HEK293 (cell line): ENCODE data around the gene LTBP1.
"Not testable (repeated sequence)": the region's sequence is repeated elsewhere in the genome, so short reads cannot be mapped to it uniquely, and the experiment has no call there.

ENCODE experiments used
- CTCF ChIA-PET: fragments of 350-600 bp; formaldehyde crosslinking; extraction: SDS; loops from one replicate; lab custom pipeline; 2021; ENCODE audit warnings: antibody characterized with exemption; lab: Yijun Ruan, JAX
- POLR2A ChIA-PET: fragments of 300-600 bp; formaldehyde crosslinking; extraction: SDS; loops from one replicate; lab custom pipeline; 2020; ENCODE audit warnings: antibody characterized with exemption, inconsistent platforms; lab: Yijun Ruan, JAX
- H3K27ac ChIP-seq: fragments of 200-500 bp; sonication (Bioruptor generic); 2 replicates; pipeline ENCODE4 v1.5.1; 2014; ENCODE audit warnings: low read depth, low read length, control low read depth, inconsistent platforms; ENCODE audit errors: extremely low read depth
- H3K36me3 ChIP-seq, 2 experiments: fragments of 200-500 bp in 1 of 2; sonication (Bioruptor generic) in 1 of 2; 1 replicate in 1 of 2; 2 replicates in 1 of 2; pipeline ENCODE4 v1.5.1; 2014 to 2017; ENCODE audit warnings: inconsistent platforms in 2 of 2, low read length in 2 of 2; ENCODE audit not compliant: control insufficient read depth in 2 of 2, insufficient read depth in 1 of 2
- H3K4me1 ChIP-seq: fragments of 200-500 bp; sonication (Bioruptor generic); 2 replicates; pipeline ENCODE4 v1.5.1; 2014; ENCODE audit warnings: mild to moderate bottlenecking, low read length, inconsistent platforms; ENCODE audit not compliant: control insufficient read depth, insufficient read depth
- H3K4me3 ChIP-seq: 2 replicates; pipeline ENCODE4 v1.5.1; 2011; ENCODE audit warnings: low read depth, mild to moderate bottlenecking, control low read depth, low read length, moderate library complexity
- H3K9me3 ChIP-seq: fragments of 200-500 bp; sonication (Bioruptor generic); 2 replicates; pipeline ENCODE4 v1.5.1; 2014; ENCODE audit warnings: low read depth, low read length, inconsistent platforms; ENCODE audit not compliant: control insufficient read depth, insufficient read depth
- BCL11B ChIP-seq: fragments of 450-650 bp; formaldehyde crosslinking; IDR thresholded peaks from 2 replicates; pipeline ENCODE4 v1.5.1; 2016; ENCODE audit warnings: low read depth, missing biosample characterization, missing genetic modification characterization
- EGR2 ChIP-seq: fragments of 450-650 bp; formaldehyde crosslinking; IDR thresholded peaks from 2 replicates; pipeline ENCODE4 v1.5.1; 2016; ENCODE audit warnings: low read depth, missing biosample characterization, missing genetic modification characterization
- MEIS1 ChIP-seq: sonication (generic); formaldehyde crosslinking; IDR thresholded peaks from 2 replicates; pipeline ENCODE4 v1.8.1; 2022; ENCODE audit warnings: missing genetic modification reagents, mild to moderate bottlenecking, borderline replicate concordance
- PRDM1 ChIP-seq: fragments of 450-650 bp; formaldehyde crosslinking; IDR thresholded peaks from 2 replicates; pipeline ENCODE4; 2016; ENCODE audit warnings: missing biosample characterization, missing genetic modification characterization
- SCRT1 ChIP-seq: fragments of 450-650 bp; formaldehyde crosslinking; IDR thresholded peaks from 2 replicates; pipeline ENCODE4 v1.5.1; 2016; ENCODE audit warnings: missing biosample characterization, missing genetic modification characterization, borderline replicate concordance
- YY2 ChIP-seq: fragments of 450-650 bp; formaldehyde crosslinking; IDR thresholded peaks from 2 replicates; pipeline ENCODE4 v1.5.1; 2016; ENCODE audit warnings: missing biosample characterization, missing genetic modification characterization
- ZEB2 ChIP-seq: fragments of 450-650 bp; formaldehyde crosslinking; IDR thresholded peaks from 2 replicates; pipeline ENCODE4 v1.5.1; 2016; ENCODE audit warnings: missing biosample characterization, missing genetic modification characterization
- ZNF132 ChIP-seq: fragments of 450-650 bp; formaldehyde crosslinking; IDR thresholded peaks from 2 replicates; pipeline ENCODE4 v1.5.1; 2017; ENCODE audit warnings: missing biosample characterization, missing genetic modification characterization, borderline replicate concordance
- ZNF148 ChIP-seq: fragments of 450-650 bp; formaldehyde crosslinking; IDR thresholded peaks from 2 replicates; pipeline ENCODE4 v1.5.0; 2017; ENCODE audit warnings: missing biosample characterization, missing genetic modification characterization, borderline replicate concordance
- ZNF26 ChIP-seq: fragments of 450-650 bp; formaldehyde crosslinking; IDR thresholded peaks from 2 replicates; pipeline ENCODE4 v1.5.1; 2016; ENCODE audit warnings: missing biosample characterization, missing genetic modification characterization
- ZNF266 ChIP-seq: fragments of 450-650 bp; formaldehyde crosslinking; IDR thresholded peaks from 2 replicates; pipeline ENCODE4 v1.5.1; 2016; ENCODE audit warnings: missing biosample characterization, missing genetic modification characterization, low read depth
- ZNF548 ChIP-seq: fragments of 450-650 bp; formaldehyde crosslinking; IDR thresholded peaks from 2 replicates; pipeline ENCODE4 v1.5.1; 2016; ENCODE audit warnings: missing biosample characterization, missing genetic modification characterization
- ZNF621 ChIP-seq: fragments of 450-650 bp; formaldehyde crosslinking; IDR thresholded peaks from 2 replicates; pipeline ENCODE4 v1.5.1; 2017; ENCODE audit warnings: missing biosample characterization, missing genetic modification characterization
- ZNF623 ChIP-seq: fragments of 450-650 bp; formaldehyde crosslinking; IDR thresholded peaks from 2 replicates; pipeline ENCODE4 v1.5.1; 2016; ENCODE audit warnings: missing biosample characterization, missing genetic modification characterization
- ZNF624 ChIP-seq: fragments of 450-650 bp; formaldehyde crosslinking; IDR thresholded peaks from 2 replicates; pipeline ENCODE4 v1.5.1; 2017; ENCODE audit warnings: missing biosample characterization, missing genetic modification characterization
- ZNF639 ChIP-seq: fragments of 450-650 bp; formaldehyde crosslinking; IDR thresholded peaks from 2 replicates; pipeline ENCODE4 v1.5.1; 2016; ENCODE audit warnings: missing biosample characterization, missing genetic modification characterization
- ZNF664 ChIP-seq: fragments of 450-650 bp; formaldehyde crosslinking; IDR thresholded peaks from 2 replicates; pipeline ENCODE4 v1.5.1; 2016; ENCODE audit warnings: missing biosample characterization, missing genetic modification characterization
- ZNF670 ChIP-seq: fragments of 450-650 bp; formaldehyde crosslinking; IDR thresholded peaks from 2 replicates; pipeline ENCODE4 v1.5.1; 2016; ENCODE audit warnings: missing biosample characterization, missing genetic modification characterization, low read depth
- ZNF692 ChIP-seq: fragments of 450-650 bp; formaldehyde crosslinking; IDR thresholded peaks from 2 replicates; pipeline ENCODE4 v1.5.1; 2016; ENCODE audit warnings: missing biosample characterization, missing genetic modification characterization

The LTBP1 gene

GRCh38 chr2:32918774-32919173 is 28.0 kb upstream of the LTBP1 start:
- ChIA-PET CTCF (no interaction called here), POLR2A (no interaction called here)
- H3K9me3 ChIP-seq = no peaks in the 10 kb centered on the region
- H3K36me3 ChIP-seq = no peaks in the 10 kb centered on the region
- no peaks in the 10 kb centered on the region for H3K4me1 ChIP-seq
- no peak overlapping the region for H3K4me3 ChIP-seq
- TF ChIP-seq ZNF132 (no peak), ZEB2 (tag by site-specific recombination) (no peak), ZNF623 (tag by site-specific recombination) (no peak)
- no peak overlapping the region for H3K27ac ChIP-seq

- CTCF ChIA-PET = interaction anchor here (0.9 kb wide), 1 partner anchor 148 kb away, joined by 3 read pairs; no protein-coding TSS in a partner anchor
- H3K36me3 ChIP-seq, H3K4me3 ChIP-seq, H3K27ac ChIP-seq, H3K4me1 ChIP-seq, H3K9me3 ChIP-seq, POLR2A ChIA-PET: not testable (repeated sequence)
Observed at GRCh38 chr2:32919901-32920300, 26.9 kb upstream of the LTBP1 start.

GRCh38 chr2:32921486-32921885 is 25.3 kb upstream of the LTBP1 start:
- H3K36me3 ChIP-seq, H3K27ac ChIP-seq, H3K9me3 ChIP-seq, H3K4me3 ChIP-seq, CTCF ChIA-PET, H3K4me1 ChIP-seq, POLR2A ChIA-PET: not testable (repeated sequence)

- H3K4me1 ChIP-seq = no peaks in the 10 kb centered on the region
- CTCF ChIA-PET = no interaction called here
- no peak overlapping the region for H3K4me3 ChIP-seq
- TF ChIP-seq ZNF664 (tag by site-specific recombination) (no peak), ZNF639 (no peak), ZNF692 (tag by site-specific recombination) (no peak), MEIS1 (CRISPR knock-in tag) (no peak), ZNF148 (tag by site-specific recombination) (no peak), PRDM1 (tag by site-specific recombination) (no peak)
- TF ChIP-seq, all 188 proteins: peak for 0
- H3K27ac ChIP-seq = no peak overlapping the region
- no peaks in the 10 kb centered on the region for H3K36me3 ChIP-seq
- no peaks in the 10 kb centered on the region for H3K9me3 ChIP-seq
- POLR2A ChIA-PET = no interaction called here
Observed at GRCh38 chr2:32922501-32922900, 24.3 kb upstream of the LTBP1 start.

- Histone ChIP-seq H3K4me3 (no peak overlapping the region), H3K27ac (no peak overlapping the region), H3K36me3 (no peaks in the 10 kb centered on the region), H3K9me3 (no peaks in the 10 kb centered on the region), H3K4me1 (no peaks in the 10 kb centered on the region)
- POLR2A ChIA-PET = no interaction called here
- CTCF ChIA-PET = interaction anchor here (0.6 to 0.7 kb wide), 2 partner anchors 171 to 377 kb away, joined by 3 read pairs; no protein-coding TSS in a partner anchor
- TF ChIP-seq YY2 (tag by site-specific recombination) (no peak), ZNF26 (tag by site-specific recombination) (no peak), SCRT1 (tag by site-specific recombination) (no peak), EGR2 (tag by site-specific recombination) (no peak), ZNF266 (tag by site-specific recombination) (no peak), ZNF621 (tag by site-specific recombination) (no peak), ZNF670 (tag by site-specific recombination) (no peak), ZNF624 (tag by site-specific recombination) (no peak), ZNF548 (tag by site-specific recombination) (no peak), BCL11B (tag by site-specific recombination) (no peak)
- TF ChIP-seq, all 188 proteins: peak for 0
Observed at GRCh38 chr2:32923109-32923508, 23.6 kb upstream of the LTBP1 start.
